HepG2 (cell line): ENCODE measurements around the gene LDAH. TPM values are rescaled to one million over a fixed set of nuclear protein-coding genes. Genes with fewer than 3 reads are reported as not detected.

ENCODE experiments used
- CC2D1A ChIP-seq: sonication (generic); formaldehyde crosslinking; IDR thresholded peaks from 2 replicates; pipeline ENCODE4 v1.8.1; 2023; ENCODE audit warnings: mild to moderate bottlenecking, missing genetic modification reagents
- CEBPG ChIP-seq: IDR thresholded peaks from 2 replicates; pipeline ENCODE4 v1.6.1; 2016
- CEBPZ ChIP-seq: IDR thresholded peaks from 2 replicates; pipeline ENCODE4 v1.6.1; 2012; ENCODE audit warnings: low read length, improper control_type of control experiment
- DBP ChIP-seq: sonication (generic); formaldehyde crosslinking; IDR thresholded peaks from 2 replicates; pipeline ENCODE4 v1.4.0; 2020; ENCODE audit warnings: missing genetic modification reagents; ENCODE audit errors: not compliant biosample characterization
- EEA1 ChIP-seq: sonication (generic); formaldehyde crosslinking; IDR thresholded peaks from 2 replicates; pipeline ENCODE4 v1.5.1; 2020; ENCODE audit warnings: mild to moderate bottlenecking, missing genetic modification reagents, borderline replicate concordance
- FOSL2 ChIP-seq: sonication (generic); formaldehyde crosslinking; IDR thresholded peaks from 2 replicates; pipeline ENCODE4 v1.4.0; 2020; ENCODE audit warnings: missing genetic modification reagents
- GLMP ChIP-seq: sonication (generic); formaldehyde crosslinking; IDR thresholded peaks from 2 replicates; pipeline ENCODE4 v1.9.0; 2021; ENCODE audit warnings: missing genetic modification reagents, mild to moderate bottlenecking, borderline replicate concordance
- KLF13 ChIP-seq: sonication (generic); formaldehyde crosslinking; IDR thresholded peaks from 2 replicates; pipeline ENCODE4 v1.4.0; 2020; ENCODE audit warnings: mild to moderate bottlenecking, missing genetic modification reagents
- NR0B2 ChIP-seq: sonication (generic); formaldehyde crosslinking; IDR thresholded peaks from 2 replicates; pipeline ENCODE4 v1.4.0; 2020; ENCODE audit warnings: mild to moderate bottlenecking, missing genetic modification reagents
- SETDB1 ChIP-seq: sonication (generic); formaldehyde crosslinking; IDR thresholded peaks from 2 replicates; pipeline ENCODE4 v1.5.1; 2020; ENCODE audit warnings: missing genetic modification reagents, mild to moderate bottlenecking, borderline replicate concordance
- SIX4 ChIP-seq: sonication (generic); formaldehyde crosslinking; IDR thresholded peaks from 2 replicates; pipeline ENCODE4 v1.4.0; 2020; ENCODE audit warnings: missing genetic modification reagents
- ZBTB33 ChIP-seq: sonication (generic); formaldehyde crosslinking; IDR thresholded peaks from 2 replicates; pipeline ENCODE4 v1.4.0; 2020; ENCODE audit warnings: missing genetic modification reagents
- ZNF275 ChIP-seq: sonication (generic); formaldehyde crosslinking; IDR thresholded peaks from 2 replicates; pipeline ENCODE4 v1.8.0; 2022; ENCODE audit warnings: missing genetic modification reagents, mild to moderate bottlenecking, inconsistent platforms, borderline replicate concordance
- ZNF34 ChIP-seq: sonication (generic); formaldehyde crosslinking; IDR thresholded peaks from 2 replicates; pipeline ENCODE4 v1.4.0; 2020; ENCODE audit warnings: mild to moderate bottlenecking, missing genetic modification reagents, borderline replicate concordance
- ZNF510 ChIP-seq: sonication (generic); formaldehyde crosslinking; IDR thresholded peaks from 2 replicates; pipeline ENCODE4 v1.4.0; 2020; ENCODE audit warnings: low read depth, mild to moderate bottlenecking, missing genetic modification reagents
- ZNF704 ChIP-seq: sonication (generic); formaldehyde crosslinking; IDR thresholded peaks from 2 replicates; pipeline ENCODE4 v1.8.1; 2023; ENCODE audit warnings: mild to moderate bottlenecking, inconsistent platforms, moderate library complexity, missing genetic modification reagents, borderline replicate concordance
- ZNF790 ChIP-seq: sonication (generic); formaldehyde crosslinking; IDR thresholded peaks from 2 replicates; pipeline ENCODE4 v1.8.0; 2022; ENCODE audit warnings: missing genetic modification reagents, mild to moderate bottlenecking, borderline replicate concordance
- polyA plus RNA-seq, 8 experiments: library from polyadenylated mRNA; depleted of rRNA in 3 of 8; stranded (reverse) in 7 of 8; unstranded in 1 of 8; fragments of >200 nt; fragmentation: Illumina TruSeq in 4 of 8; extraction: Trizol in 4 of 8; gene quantifications; 2 replicates each; pipeline versions ENCODE4 v1.2.1 to v1.2.3, GENCODE V29; 2011 to 2016; ENCODE audit warnings: low read depth in 4 of 8, missing spikeins in 1 of 8, mixed read lengths in 1 of 8; ENCODE audit not compliant: insufficient read depth in 1 of 8
- total RNA-seq, 5 experiments: library from RNA; depleted of rRNA; stranded (reverse); fragments of >200 nt; fragmentation: Illumina TruSeq; extraction: Trizol; gene quantifications; 2 replicates each; pipeline ENCODE4 v1.2.3, GENCODE V29; 2016; ENCODE audit warnings: low read depth in 1 of 5

LDAH gene
- total and polyA plus RNA-seq, 2 of the 13 experiments (the other 11 are each of a cell fraction or from before 2014, with no cell fraction given) = 28.8 to 46.2 TPM

DNA sequence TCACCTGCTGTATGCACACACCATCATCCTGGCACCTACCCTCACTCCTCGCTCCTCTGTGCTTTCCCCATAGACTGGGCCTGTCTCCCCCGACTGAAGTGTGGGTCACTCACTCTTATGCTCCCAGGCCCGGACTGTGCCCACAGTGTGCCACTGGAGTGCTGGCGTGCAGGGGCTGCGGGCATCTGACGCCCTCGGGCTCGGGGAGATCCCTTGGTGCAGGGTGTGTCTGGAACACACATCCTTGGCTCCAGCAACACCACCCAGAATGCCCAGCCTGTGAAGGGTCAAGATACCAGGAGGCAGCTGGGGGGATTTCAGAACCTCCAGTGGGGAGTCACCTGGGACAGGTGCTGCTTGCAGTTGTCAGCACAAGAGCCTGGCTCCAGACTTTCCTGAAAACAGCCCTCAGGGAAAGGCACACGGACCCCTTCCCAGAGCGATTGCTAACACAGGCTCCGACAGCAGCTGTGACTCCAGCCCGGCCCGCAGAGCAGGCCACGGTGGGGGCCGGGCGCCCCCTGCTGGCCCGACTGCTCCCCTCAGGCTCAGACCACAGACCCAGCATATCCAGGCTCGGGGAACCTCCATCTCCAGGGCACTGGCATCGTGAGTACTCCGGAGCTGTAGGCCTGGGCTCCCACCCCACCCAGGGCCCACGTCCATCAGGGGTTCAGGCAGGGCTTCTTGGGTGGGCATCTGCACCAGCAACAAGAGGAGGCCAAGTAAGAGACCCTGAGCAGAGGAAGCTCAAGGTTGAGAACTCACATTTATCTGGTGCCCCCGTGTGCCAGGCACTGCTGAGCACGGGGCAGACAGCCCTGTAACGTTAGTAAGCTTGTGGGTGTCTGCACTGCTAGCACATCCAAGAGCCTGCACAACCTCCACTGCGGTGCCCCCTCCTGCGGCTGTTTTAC, 180.6 kb downstream of the LDAH start (continued):
- TF ChIP-seq SIX4 (CRISPR knock-in tag) = no peak
- TF ChIP-seq ZNF275 (CRISPR knock-in tag) = no peak
- no peak for TF ChIP-seq ZNF510 (CRISPR knock-in tag)
- TF ChIP-seq CEBPG (CRISPR knock-in tag) = no peak
- TF ChIP-seq CEBPZ = no peak
- no peak for TF ChIP-seq DBP (CRISPR knock-in tag)
- no peak for TF ChIP-seq ZNF790 (CRISPR knock-in tag)
- peak; percentile 57 for TF ChIP-seq FOSL2 (CRISPR knock-in tag)
- no peak for TF ChIP-seq ZBTB33 (CRISPR knock-in tag)
- TF ChIP-seq CC2D1A = no peak
- TF ChIP-seq ZNF704 (CRISPR knock-in tag) = no peak
- no peak for TF ChIP-seq KLF13 (CRISPR knock-in tag)
- TF ChIP-seq EEA1 (CRISPR knock-in tag) = no peak
- TF ChIP-seq ZNF34 (CRISPR knock-in tag) = no peak
- TF ChIP-seq GLMP (CRISPR knock-in tag) = no peak
- no peak for TF ChIP-seq SETDB1 (CRISPR knock-in tag)
- TF ChIP-seq NR0B2 (CRISPR knock-in tag) = peak; percentile 33; the same call in 1 of the 2 replicates
